Stimulated activated CD8-positive, alpha-beta memory T cell treated with anti-CD3 and anti-CD28 coated beads, Interleukin-7, amount 100 ng/mL, for 24 hours (primary cell): ENCODE data around the gene ANTXR2.
"Not testable (repeated sequence)": the region's sequence is repeated elsewhere in the genome, so short reads cannot be mapped to it uniquely, and the experiment has no call there.

ENCODE experiments used
- DNase-seq: peaks from one replicate; pipeline ENCODE4 v3.0.0-alpha.2; 2020; ENCODE audit warnings: low read depth

The ANTXR2 gene

DNA sequence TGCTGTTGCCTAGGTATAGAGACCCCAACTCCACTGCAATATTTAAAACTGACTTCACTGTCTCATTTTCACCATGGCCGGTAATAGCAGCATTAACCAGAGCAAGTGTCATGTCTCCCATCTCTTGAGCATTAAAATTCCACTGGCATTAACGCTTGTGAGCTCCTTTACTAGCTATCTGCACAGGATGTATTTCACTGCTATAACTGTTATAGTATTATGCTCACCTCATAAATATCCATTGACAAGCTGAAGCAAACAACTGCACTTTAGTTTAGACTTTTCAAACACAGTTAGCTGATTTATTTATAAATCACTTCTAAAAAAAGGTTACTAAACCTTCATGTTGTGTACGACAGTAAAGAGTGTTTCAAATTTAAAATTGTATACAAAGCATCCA lies 157.8 kb downstream of the ANTXR2 start:
- DNase-seq, result no peak

DNA sequence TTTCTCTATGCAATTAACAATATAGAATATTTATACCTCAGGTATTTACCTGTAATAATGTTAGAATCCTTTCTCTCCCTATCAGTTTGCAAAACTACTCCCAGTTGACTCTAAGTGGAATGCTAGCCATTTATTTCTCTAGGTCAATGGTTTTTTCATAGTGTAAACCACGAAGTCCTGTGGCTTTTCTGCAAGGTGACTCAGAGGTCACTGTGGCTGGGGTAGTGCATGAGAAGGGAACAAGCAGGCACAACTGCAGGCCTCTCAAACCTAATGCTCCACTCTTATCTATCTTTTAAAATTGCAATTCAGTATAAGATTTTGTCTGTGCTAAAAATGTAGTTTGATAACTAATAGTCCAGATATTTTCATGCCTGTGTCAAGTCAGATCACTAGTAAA lies 159.4 kb downstream of the ANTXR2 start:
- no peak for DNase-seq

DNA sequence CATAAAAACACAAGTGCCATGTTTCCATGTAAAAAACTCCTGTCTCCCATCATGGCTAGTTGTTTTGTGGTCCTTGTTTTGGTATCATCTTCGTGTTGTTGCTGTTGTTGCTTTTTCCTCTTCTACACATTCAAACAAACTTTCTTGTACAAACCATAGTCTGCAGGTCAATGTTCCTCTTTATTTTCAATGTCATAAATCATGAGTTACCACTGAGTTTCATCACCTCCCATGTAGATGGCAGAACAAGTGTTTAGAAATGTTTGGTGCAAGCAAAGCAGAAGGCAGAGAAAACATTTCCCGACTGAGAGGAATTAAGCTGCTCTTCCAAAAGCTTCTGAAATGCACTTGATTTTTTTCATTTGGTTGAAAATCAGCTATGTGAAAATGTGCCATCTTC lies 166.0 kb downstream of the ANTXR2 start:
- no peak for DNase-seq

DNA sequence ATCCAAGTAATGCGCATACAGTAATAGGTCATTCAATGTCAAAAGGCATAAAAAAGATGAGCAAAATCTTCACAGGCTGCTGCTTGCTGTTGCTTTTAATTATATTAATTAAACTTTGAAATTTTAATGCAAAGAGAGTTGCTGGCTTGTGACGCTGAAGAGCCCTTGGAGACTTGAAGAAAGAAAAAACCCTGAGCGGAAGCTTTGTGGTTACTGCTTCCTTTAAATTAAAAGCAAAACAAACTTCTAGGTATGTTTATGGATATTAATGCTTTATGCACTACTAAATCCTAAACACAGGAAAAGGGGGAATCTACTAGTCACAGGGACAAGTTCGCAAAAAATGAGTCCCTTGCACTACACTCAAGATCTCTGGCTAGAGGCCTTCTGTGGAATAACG lies 166.7 kb downstream of the ANTXR2 start:
- DNase-seq, result no peak

DNA sequence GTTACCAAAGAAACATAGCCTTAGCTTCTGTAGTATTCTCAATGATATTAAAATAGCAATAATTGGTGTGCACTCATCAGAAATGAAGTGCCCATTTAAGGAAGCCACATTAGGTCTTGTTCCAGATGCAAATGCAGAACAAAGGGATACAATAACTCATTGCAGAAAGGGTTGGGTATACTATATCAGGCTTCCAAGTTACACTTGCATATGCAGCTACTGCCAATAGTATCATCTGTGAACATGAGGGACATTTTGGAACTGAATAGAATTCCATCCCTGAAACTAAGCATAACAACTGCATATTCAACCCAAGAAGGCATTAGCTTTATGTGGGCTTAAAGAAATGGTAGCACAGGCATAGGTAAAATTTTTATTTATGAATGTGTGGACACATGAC lies 167.8 kb downstream of the ANTXR2 start:
- no peak for DNase-seq

DNA sequence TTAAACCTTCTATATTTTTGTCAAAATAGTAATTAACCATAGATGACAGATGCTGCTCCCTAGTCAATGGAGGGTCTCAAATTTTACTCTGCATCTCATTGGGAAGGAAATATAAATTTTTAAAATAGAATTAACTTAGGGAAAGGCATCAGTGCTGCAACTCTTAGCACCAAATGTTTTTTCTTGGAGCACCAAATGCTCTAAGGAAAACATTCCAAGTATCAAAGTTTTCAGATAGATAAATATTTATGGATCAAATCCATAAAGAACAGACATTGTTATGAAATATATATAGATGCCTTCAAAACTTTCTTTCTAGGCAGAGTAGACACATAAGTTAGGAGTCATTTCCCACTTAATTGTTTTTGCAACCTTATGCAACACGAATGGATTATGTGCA lies 168.7 kb downstream of the ANTXR2 start:
- DNase-seq, result no peak

DNA sequence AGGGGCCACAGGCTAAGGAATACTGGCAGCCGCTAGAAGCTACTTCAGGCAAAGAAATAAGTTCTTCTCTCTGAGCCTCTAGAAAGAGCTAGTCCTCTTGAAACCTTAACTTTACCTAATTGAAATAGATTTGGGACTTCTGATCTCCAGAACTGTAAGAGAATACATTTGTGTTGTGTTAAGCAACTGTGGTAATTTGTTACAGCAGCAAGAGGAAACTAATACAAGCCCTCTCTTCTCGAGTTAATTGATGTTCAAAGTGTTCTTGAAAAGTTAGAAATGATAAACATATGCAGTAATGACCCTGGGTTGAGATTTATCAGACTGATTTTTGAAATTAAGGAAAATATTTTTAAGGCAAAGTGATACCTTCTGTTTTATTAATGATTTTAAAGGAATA lies 172.8 kb downstream of the ANTXR2 start:
- DNase-seq, result no peak

DNA sequence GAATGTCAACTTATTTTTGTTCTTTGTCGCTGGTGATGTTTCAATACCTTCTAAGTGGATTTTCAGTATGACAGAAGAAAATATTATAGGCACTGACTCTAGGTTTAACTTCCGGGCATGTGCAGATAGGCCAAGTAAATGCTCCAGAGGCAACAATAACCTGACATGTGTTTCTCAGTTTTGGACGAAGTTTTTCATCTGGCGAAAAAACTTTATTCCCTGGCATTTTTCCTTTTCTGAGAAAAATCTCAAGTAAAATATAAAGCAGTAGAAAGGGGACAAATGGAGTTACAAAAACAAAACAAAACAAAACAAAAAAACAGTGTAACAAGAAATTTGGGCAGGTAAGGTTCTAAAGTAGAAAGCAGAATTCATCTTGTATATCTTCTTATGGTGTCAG lies 173.5 kb downstream of the ANTXR2 start:
- no peak for DNase-seq

DNA sequence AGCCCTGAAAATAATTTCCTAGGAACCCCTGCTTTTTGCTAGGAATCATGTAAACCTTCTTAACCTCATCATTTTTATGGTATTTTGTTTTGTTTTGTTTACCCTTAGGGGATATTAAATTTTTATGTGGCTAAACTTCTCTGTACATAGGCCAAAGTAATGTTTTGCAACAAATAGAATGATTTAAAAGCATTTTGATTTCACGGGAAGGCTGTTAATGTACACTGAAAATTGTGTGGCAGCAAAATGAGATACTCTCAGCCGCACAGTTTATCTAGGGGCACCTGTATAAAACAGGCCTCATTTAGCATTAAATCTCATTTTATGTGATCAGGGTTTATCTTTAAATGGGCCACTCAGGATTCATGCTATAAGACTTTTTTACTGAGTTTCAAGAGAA lies 175.0 kb downstream of the ANTXR2 start:
- no peak for DNase-seq

DNA sequence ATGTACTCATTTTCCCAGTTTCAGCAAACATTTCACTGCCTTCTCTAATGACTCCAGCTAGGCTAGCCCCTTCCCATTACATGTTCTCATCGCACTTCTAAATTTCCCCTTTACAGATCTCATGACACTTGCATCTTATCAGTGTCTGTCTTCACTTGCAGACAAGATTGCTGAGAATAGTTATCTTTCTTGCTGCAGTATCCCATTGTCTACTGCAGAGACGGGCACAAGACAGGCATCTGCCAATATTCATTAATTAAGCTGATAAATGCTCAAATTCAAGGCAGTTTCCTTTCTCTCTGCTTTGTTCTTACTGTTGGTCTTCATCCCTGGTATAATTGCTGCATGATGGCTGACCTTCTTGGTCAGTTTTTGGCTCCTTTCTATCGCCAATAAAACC lies 175.9 kb downstream of the ANTXR2 start:
- DNase-seq, result no peak

DNA sequence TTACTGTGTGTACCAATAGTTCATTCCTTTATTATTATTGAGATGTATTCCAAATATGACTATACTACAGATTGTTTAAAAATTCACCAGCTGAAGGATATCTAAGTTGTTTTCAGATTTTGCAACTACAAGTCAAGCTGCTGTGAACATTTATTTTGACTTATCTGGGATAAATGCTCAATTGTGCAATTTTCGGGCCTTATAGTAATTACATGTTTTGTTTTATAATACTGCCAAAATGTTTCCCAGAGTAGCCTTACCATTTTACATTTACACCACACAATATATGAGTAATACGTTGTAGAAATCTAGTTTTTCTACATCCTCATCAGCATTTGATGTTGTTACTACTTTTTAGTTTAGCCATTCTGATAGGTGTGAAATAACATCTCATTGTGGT lies 179.6 kb downstream of the ANTXR2 start:
- no peak for DNase-seq

DNA sequence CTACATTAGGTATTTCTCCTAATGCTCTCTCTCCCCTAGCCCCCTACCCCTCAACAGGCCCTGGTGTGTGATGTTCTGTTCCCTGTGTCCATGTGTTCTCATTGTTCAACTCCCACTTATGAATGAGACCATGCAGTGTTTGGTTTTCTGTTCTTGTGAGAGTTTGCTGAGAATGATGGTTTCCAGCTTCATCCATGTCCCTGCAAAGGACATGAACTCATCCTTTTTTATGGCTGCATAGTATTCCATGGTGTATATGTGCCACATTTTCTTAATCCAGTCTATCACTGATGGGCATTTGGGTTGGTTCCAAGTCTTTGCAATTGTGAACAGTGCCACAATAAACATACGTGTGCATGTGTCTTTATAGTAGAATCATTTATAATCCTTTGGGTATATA lies 184.0 kb downstream of the ANTXR2 start:
- not testable (repeated sequence) for DNase-seq

DNA sequence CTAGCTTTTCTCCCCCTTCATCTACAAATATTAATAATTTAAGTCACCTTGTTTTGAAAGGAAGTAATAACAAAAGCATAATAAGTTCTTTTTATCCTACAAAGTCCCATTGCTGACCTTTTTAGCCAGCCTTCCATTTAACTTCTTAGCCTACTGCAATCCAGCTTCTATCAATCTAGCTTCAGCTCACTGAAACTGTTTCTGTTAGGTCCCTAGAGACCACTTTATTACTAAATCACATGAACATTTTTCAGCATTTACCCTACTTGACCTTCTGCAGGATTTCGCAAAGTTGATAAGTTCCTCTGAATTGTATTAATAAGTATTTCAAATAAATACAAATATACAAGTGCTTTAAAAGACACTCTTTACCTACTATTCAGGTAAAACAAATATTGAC lies 186.5 kb downstream of the ANTXR2 start:
- no peak for DNase-seq

DNA sequence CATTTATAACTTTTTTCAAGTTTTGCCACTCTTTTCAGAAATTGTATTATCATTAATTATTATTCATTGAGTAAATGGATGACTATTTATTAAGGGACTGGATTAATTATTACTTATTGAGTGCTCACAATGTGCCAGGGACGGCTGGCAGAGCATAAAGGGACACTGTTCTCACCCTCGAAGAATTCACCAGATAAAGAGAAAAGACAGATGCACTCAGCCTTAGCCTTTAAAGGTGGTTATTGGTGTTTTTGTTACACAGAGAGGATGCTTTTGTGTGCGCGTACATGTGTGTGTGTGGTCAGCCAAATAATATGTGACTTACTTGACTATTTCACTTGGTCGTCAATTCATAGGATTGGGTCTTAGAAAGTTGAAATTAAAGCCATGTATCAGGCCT lies 187.0 kb downstream of the ANTXR2 start:
- no peak for DNase-seq

DNA sequence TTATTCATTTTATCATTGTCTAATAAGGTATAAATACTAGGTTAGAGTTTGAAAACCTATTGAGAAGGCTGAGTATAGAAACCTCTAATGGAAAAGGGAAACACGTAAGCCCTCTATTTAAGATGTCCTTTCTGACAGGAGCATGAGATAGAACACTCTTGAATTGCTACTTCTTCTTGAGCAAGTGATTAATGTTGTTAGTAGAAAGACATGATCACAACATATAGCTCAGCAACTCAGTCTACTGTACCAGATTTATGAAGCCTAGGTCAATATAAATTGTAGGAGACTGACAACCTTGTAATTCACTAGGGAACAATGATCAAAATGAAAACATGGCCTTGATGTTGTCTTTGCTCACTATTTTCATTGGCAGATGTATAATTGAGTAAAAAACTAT lies 189.7 kb downstream of the ANTXR2 start:
- DNase-seq, result no peak

DNA sequence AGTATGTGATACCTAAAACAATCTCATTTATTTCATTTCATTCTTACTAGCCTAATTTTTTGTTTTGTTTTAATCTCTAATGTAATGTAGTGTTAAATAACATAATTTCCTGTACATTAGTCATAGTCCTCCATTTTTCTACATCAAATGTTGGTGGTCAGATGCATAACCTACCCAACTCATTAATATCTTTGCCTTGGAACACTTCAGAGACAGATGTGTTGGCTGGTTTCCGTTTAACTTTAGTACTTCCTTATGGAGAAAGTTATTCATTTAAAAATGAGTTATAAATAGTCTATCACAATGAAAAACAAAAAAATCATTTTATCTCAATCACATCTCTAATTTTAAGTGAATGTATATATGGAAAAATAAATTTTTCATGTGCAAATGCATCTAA lies 190.2 kb downstream of the ANTXR2 start:
- no peak for DNase-seq

DNA sequence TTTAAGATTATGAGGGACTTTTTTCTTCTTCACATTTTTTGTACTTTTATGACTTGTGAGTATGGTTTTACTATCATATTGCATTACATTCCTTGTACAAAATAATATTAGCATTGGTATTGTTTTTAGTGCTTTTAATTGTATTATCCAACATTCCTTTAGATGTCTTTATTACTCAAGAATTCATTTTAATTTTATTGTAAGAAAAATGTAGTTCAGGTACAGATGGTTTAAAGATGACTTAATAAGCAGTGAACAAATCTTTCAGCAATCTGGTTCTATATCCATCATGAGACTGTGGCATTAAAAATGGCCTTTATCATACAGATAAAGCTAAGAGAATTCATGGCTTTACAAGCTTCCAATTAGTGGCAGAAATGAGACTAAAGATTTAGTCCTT lies 191.6 kb downstream of the ANTXR2 start:
- no peak for DNase-seq

DNA sequence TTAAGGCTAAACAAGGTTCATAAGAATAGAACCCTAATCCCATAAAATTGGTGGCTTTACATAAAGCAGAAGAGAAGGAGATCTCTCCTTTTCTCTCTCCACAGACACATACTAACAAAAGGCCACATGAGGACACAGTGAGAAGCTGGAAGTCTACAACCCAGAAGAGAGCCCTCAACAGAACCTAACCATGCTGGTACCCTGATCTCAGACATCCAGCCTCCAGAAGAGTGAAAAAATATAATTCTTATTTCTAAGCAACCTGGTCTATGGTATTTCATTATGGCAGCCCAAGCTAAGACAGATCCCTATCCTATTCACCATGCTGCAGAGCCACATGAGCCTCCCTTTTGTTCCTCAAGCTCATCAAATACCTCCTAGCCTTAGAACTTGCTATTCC lies 195.5 kb downstream of the ANTXR2 start:
- DNase-seq, result no peak

DNA sequence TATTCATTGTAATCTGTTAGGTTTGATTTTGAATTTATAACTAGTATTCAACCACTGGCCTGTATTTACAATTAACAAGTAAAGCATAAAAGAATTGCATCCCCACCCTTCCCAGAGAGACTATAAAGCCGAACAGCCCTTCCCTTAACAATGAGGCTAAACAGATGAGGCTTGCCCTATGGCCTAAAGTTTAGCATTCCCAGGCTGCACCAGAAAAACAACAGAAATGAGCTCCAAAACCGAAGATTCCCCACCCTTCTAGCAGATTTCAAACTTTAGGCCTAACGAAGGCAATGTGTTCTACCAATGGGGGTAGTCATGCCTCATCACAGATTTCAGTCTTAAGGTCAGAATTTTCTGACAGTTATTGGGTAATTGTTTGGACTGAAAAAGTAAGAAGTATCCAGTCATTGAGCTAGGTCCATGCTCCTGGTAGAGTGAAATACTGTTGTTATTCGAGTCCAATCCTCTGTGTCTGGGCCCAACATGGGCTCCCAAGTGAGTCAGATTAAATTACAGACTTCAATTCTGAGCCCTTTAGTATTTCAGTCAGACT lies 197.6 kb downstream of the ANTXR2 start:
- no peak for DNase-seq

DNA sequence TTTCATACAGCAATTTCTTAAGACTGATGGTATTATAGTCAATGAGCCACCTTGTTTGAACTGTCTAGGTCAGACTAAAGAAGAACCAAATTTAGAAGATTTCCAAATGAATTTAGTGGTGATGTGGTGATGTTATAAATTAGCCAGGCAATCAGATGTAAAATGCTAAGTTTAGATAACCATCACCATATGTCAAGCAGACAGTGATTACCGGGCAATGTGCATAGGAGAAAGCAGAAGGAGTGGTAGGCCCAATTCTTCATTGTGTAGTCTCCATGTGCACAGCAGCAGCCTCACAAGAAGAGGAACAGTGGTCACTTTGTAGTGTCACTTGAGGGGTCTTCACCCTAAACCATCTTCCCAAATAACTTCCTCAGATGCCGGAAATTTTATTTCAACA lies 198.8 kb downstream of the ANTXR2 start:
- DNase-seq, result no peak

DNA sequence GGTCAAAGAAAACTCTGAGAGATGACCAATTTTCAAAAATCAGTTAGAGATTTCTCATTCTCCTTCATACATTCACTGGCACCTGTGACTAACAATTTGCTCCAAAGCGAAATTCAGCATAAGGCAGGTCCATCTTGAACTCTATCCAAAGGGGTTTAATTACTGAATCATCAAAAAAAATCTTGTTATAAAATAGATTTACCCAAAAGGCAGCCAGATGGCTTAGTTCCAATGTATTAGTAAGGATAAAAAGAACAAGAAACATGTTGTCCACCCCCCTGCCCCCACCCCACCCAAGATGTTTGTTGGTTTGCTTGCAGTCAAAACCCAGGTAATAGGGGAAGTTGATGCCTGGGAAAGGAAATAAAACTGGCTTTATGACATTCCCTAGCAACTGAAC lies 200.3 kb downstream of the ANTXR2 start:
- DNase-seq, result no peak

DNA sequence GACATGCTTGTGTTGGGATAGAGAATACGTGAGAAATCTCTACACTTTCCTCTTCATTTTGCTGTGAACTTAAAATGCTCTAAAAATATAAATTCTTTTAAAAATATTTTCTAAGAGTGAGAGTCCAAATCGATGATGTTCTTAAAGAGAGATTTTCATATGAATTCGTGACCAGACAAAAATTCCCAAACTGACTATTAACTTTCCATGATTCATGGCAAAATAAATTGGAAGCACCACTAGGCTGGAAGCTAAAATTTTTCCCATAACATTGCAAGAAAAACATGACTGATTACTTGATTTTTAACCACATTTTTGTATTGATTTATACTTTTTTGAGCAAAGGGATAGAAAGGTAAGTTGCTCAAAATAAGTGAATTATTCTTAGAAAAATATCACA lies 201.1 kb downstream of the ANTXR2 start:
- DNase-seq, result no peak

DNA sequence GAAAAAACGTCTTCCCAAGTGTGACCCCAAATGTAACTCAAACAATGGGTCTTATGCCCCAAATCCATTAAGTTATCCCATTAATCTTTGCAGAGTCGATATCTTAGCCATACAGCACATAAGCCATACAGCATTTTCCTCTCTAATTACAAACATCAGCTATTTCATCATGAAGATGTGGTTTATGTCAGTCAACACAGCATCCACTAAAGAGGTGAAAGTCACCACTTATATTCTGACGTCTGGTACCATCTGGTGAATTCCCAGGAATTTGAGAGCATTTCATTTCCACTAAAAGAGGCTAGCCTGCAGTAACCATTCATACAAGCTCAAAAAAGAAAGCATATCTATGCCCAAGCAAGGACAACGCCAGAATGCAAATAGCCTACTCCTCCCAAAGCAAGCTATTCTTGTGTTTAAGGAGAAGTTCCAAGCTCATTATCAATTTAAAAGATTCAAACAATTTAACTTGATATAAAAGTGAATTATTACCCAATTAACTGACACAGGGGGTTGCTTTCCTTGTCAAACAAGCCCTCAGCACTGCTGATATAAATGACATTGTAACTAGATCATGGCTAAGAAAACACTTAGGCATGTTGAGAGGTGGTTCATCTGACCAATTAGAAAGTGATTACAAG lies 203.3 kb downstream of the ANTXR2 start:
- no peak for DNase-seq

DNA sequence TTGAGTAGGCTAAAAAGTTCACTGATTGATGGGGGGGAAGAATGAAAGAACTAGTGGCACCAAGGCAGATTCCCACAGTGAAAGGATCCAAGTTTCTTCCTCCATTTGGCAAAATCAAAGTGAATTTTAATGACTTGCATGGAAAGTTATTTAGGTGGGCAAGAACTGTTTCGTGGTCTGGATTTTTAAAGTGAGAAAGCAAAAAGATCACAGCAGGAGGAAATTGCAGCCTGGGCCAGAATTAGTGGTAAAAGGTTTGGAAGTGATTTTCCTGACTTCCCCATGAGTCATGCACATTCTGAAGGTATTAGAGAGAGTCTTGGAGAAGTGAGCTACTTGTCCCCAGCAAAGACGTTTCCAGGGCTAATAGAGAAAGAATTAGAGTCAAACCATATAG lies 207.8 kb downstream of the ANTXR2 start:
- no peak for DNase-seq
